Kidney (tissue), 14 donors: Measurements from ENCODE around the gene UPK1A. TPM values are rescaled to one million over a fixed set of nuclear protein-coding genes. Genes with fewer than 3 reads are reported as not detected.

ENCODE experiments used
- DNase-seq, 5 donors: peaks; one replicate each; pipeline ENCODE4 v3.0.0-alpha.2; 2013 to 2020
- FAIRE-seq: peaks from 2 replicates; lab custom pipeline; 2012; peaks lifted over from hg19 to GRCh38; lab: Jason Lieb, UNC
- H3K27ac ChIP-seq, 2 donors: one replicate each; pipeline ENCODE4 v1.7.0; 2013; ENCODE audit warnings: low read depth in 2 of 2, low read length in 2 of 2, inconsistent platforms in 1 of 2
- H3K27me3 ChIP-seq: one replicate; pipeline ENCODE4 v1.7.1; 2013; ENCODE audit warnings: low read length, inconsistent platforms; ENCODE audit not compliant: control insufficient read depth, insufficient read depth
- H3K36me3 ChIP-seq, 3 donors: one replicate each; pipeline versions ENCODE4 v1.7.0 to v1.7.1; 2013; ENCODE audit warnings: low read length in 3 of 3, control low read depth in 1 of 3, inconsistent platforms in 1 of 3; ENCODE audit not compliant: insufficient read depth in 3 of 3, control insufficient read depth in 2 of 3
- H3K4me1 ChIP-seq, 3 donors: one replicate each; pipeline versions ENCODE4 v1.7.0 to v1.7.1; 2013; ENCODE audit warnings: low read length in 3 of 3, inconsistent platforms in 1 of 3, low read depth in 1 of 3; ENCODE audit not compliant: control insufficient read depth in 2 of 3, insufficient read depth in 2 of 3
- H3K4me3 ChIP-seq, 3 donors: one replicate each; pipeline versions ENCODE4 v1.7.0 to v1.8.1; 2013; ENCODE audit warnings: low read length in 3 of 3, control low read depth in 1 of 3, inconsistent platforms in 1 of 3
- H3K9ac ChIP-seq, 3 donors: one replicate each; pipeline versions ENCODE4 v1.7.0 to v1.7.1; 2013; ENCODE audit warnings: low read length in 3 of 3, control low read depth in 1 of 3, inconsistent platforms in 1 of 3
- H3K9me3 ChIP-seq, 3 donors: one replicate each; pipeline versions ENCODE4 v1.7.0 to v1.7.1; 2013; ENCODE audit warnings: low read length in 3 of 3, control low read depth in 1 of 3, inconsistent platforms in 1 of 3; ENCODE audit not compliant: control insufficient read depth in 2 of 3, insufficient read depth in 1 of 3
- intact Hi-C: fragments of 100-400 bp; cut with DNase I; formaldehyde crosslinking; loops from one replicate; pipeline ENCODE4 v1.11.1; 2022
- polyA plus RNA-seq: library from polyadenylated mRNA; stranded (reverse); fragments of 350-450 nt; fragmentation: Illumina TruSeq; extraction: RNeasy Lipid Tissue Mini Kit (QIAGEN cat#74804); gene quantifications from one replicate; pipeline ENCODE4 v1.2.3, GENCODE V29; 2014; ENCODE audit warnings: low read depth, low replicate concordance; ENCODE audit not compliant: insufficient read depth
- total RNA-seq: library from RNA; stranded (reverse); fragmentation: NEBNext Ultra II Directional; extraction: Animal tissue kit (Norgen Biotek cat#: 25700); gene quantifications from one replicate; pipeline ENCODE4 v1.2.1, GENCODE V29; 2021
- TF ChIP-seq, protein P1 (sequence below): IDR thresholded peaks from 3 replicates; pipeline ENCODE4 v1.5.1; 2012; ENCODE audit warnings: mild to moderate bottlenecking, moderate library complexity, borderline replicate concordance; ENCODE audit not compliant: insufficient read depth; ENCODE audit errors: extremely low read depth
- donor health status: control.
- donor health status: control.
- donor health status: control.
- donor health status: control.
- donor health status: control.
- donor health status: DM: yes; HTN: yes; CAD: no.
- donor health status: Normal renal cell carcinoma (clear cell type).

UPK1A gene
- total and polyA plus RNA-seq, 2 donors from 2014 or later: 0.32 TPM; not detected in 1

DNA sequence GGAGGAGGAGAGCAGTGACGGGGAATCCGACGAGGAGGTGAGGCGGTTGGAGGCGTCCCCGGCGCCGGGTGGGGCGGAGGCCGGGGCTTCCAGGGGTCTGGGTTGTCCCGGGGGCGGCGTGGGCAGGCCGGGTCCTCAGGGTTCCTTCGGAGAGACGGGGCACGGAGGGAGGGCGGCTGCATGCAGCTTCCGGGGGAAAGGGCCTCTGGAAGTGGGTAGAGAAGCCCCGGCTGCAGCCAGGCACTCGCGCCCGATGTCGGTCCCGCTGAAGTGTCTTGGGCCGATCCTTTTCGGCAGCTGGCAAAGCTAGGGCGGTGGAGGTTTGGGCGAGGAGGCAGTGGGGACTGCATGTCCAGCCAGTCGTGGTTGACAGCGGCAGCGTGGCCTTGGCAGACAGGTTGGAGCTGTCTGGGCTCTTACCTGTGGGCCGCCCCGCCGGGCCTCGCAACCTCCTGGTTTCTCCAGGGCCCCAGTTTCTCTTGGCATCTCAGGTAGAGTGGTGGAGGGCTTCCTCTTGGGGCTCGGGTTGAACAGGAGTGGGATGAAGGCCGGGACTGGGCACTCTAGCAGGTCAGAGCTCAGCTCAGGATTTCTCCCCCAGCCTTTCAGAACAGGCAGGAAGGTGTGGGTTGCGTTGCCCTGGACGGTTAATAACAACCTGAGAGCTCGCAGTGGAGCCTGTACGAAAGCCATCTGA, 52.2 kb downstream of the UPK1A start:
- Histone ChIP-seq H3K27ac (peak overlapping the region; percentile 16 to 67), H3K4me3 (peak overlapping the region; percentile 66 to 81 (median 69)), H3K9me3 (no peaks in the 10 kb centered on the region), H3K27me3 (no peaks in the 10 kb centered on the region), H3K36me3 (peaks cover 0 to 25% (median 14%) of the 10 kb centered on the region in 3 donors), H3K4me1 (peaks cover 0 to 15% (median 0%) of the 10 kb centered on the region in 3 donors), H3K9ac (peak overlapping the region; percentile 23 to 85 (median 56))
- FAIRE-seq (no peak), DNase-seq (peak in 4 of 5 donors; percentile 29 to 90 (median 60))
- intact Hi-C loops: no loop called here
- TF ChIP-seq, protein P1, sequence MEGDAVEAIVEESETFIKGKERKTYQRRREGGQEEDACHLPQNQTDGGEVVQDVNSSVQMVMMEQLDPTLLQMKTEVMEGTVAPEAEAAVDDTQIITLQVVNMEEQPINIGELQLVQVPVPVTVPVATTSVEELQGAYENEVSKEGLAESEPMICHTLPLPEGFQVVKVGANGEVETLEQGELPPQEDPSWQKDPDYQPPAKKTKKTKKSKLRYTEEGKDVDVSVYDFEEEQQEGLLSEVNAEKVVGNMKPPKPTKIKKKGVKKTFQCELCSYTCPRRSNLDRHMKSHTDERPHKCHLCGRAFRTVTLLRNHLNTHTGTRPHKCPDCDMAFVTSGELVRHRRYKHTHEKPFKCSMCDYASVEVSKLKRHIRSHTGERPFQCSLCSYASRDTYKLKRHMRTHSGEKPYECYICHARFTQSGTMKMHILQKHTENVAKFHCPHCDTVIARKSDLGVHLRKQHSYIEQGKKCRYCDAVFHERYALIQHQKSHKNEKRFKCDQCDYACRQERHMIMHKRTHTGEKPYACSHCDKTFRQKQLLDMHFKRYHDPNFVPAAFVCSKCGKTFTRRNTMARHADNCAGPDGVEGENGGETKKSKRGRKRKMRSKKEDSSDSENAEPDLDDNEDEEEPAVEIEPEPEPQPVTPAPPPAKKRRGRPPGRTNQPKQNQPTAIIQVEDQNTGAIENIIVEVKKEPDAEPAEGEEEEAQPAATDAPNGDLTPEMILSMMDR: no peak

DNA sequence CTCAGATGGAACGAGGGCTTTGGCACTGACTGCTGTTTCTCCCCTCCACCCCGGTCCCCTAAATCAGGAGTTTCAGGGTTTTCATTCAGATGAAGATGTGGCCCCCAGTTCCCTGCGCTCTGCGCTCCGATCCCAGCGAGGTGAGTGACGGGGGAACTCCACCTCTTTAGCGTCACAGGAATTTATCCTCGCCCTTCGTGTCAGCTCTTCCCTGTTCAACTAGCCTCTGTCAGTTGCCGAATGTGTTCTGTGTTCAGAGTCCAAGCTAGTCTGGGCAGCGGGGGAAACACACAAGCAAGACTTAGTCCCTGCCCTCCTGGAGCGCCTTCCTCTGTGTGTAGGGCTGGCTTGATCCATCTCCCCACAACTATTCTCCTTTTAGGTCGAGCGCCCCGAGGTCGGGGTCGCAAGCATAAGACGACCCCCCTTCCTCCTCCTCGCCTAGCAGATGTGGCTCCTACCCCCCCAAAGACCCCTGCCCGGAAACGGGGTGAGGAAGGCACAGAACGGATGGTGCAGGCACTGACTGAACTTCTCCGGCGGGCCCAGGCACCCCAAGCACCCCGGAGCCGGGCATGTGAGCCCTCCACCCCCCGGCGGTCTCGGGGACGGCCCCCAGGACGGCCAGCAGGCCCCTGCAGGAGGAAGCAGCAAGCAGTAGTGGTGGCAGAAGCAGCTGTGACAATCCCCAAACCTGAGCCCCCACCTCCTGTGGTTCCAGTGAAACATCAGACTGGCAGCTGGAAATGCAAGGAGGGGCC, 53.3 kb downstream of the UPK1A start:
- no peaks in the 10 kb centered on the region for H3K9me3 ChIP-seq
- DNase-seq (peak in 2 of 5 donors; percentile 59 to 76), FAIRE-seq (no peak)
- intact Hi-C loops: no loop called here
- H3K9ac ChIP-seq: peak overlapping the region in 2 of 3 donors; percentile 56 to 85
- H3K27ac ChIP-seq: peak overlapping the region in 1 of 2 donors; percentile 6
- TF ChIP-seq, protein P1: no peak
- H3K36me3 ChIP-seq: peaks cover 0 to 36% (median 17%) of the 10 kb centered on the region in 3 donors
- H3K4me3 ChIP-seq: peak overlapping the region in 2 of 3 donors; percentile 66 to 81
- H3K4me1 ChIP-seq: peaks cover 0 to 15% (median 0%) of the 10 kb centered on the region in 3 donors
- no peaks in the 10 kb centered on the region for H3K27me3 ChIP-seq

DNA sequence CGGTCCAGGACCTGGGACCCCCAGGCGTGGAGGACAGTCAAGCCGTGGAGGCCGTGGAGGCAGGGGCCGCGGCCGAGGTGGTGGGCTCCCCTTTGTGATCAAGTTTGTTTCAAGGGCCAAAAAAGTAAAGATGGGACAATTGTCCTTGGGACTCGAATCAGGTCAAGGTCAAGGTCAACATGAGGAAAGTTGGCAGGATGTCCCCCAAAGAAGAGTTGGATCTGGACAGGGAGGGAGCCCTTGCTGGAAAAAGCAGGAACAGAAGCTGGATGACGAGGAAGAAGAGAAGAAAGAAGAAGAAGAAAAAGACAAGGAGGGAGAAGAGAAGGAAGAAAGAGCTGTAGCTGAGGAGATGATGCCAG, 53.8 kb downstream of the UPK1A start:
- DNase-seq (peak in 1 of 5 donors; percentile 72), FAIRE-seq (no peak)
- Histone ChIP-seq H3K27ac (peak overlapping the region in 1 of 2 donors; percentile 6), H3K9ac (no peak overlapping the region), H3K36me3 (peaks cover 0 to 42% (median 23%) of the 10 kb centered on the region in 3 donors), H3K4me3 (no peak overlapping the region), H3K4me1 (peaks cover 0 to 15% (median 0%) of the 10 kb centered on the region in 3 donors), H3K27me3 (no peaks in the 10 kb centered on the region), H3K9me3 (no peaks in the 10 kb centered on the region)
- TF ChIP-seq, protein P1: no peak
- intact Hi-C loops: no loop called here
